T-helper 1 cell treated with Interleukin-12 subunit alpha and Interleukin-12 subunit beta and Interleukin-4 antibody, amounts not matched to agents 30 μg/mL and 1 μg/mL, for 36 hours (primary cell): ENCODE results near the gene CDX2.

Experiments used
- H3K27ac Mint-ChIP-seq: one replicate; pipeline ENCODE4 v1.8.0; 2021; ENCODE audit warnings: mild to moderate bottlenecking, mixed read lengths
- H3K27me3 Mint-ChIP-seq: one replicate; pipeline ENCODE4 v1.8.0; 2021; ENCODE audit warnings: low read depth, mixed read lengths
- H3K36me3 Mint-ChIP-seq: one replicate; pipeline ENCODE4 v1.8.0; 2021; ENCODE audit warnings: low read depth, mixed read lengths
- H3K4me1 Mint-ChIP-seq: one replicate; pipeline ENCODE4 v1.8.0; 2021; ENCODE audit warnings: low read depth, mixed read lengths
- H3K4me3 Mint-ChIP-seq: one replicate; pipeline ENCODE4 v1.8.0; 2021; ENCODE audit warnings: mild to moderate bottlenecking, moderate library complexity, mixed read lengths
- H3K9me3 Mint-ChIP-seq: one replicate; pipeline ENCODE4 v1.8.0; 2021; ENCODE audit warnings: mixed read lengths

Gene CDX2

DNA sequence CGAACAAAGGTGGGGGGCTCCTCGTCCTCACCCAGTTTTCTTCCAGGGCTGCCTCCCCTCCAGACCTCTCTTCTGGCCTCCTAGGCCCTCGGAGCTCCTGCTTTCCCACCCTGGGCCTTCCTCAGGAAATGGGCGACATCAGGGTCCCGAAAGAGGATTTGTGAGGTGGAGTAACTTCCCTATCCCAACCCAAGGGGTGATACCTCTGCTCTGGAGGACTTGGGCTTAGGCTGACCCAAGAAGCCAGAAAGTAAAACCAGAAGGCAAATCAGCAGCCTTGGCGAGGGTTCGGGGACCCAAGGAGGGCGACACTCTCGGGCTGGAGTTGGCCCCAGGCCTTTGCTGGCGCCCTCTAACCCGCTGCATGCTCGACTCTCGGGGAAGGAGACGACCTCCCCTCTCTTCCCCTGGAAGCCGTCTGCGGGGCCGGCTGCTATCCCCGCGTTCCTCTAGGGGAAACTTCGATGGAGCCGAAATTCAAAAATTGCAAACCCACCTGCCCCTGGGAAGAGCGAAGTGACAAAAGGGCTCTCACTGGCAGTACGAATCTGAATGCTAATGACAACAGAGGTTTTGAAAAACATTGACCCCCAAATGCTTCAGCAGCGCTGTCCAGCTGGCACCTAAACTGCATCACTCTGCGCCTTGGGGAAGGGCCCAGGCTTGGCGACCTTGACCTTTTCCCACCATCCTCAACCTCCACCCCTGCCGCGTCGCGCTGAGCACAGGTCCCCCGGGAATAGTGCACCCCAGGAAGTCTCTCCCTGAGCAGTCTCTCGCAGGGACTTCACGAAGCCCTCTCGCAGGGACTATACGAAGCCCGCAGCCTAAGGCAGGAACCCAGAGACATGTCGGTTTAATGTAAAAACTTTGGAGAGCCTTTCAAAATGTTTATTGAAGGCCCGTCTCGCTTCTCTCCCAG, 46.9 kb downstream of the CDX2 start:
- peaks cover 88% of the 10 kb centered on the region for H3K27me3 Mint-ChIP-seq
- no peak overlapping the region for H3K4me3 Mint-ChIP-seq
- no peak overlapping the region for H3K27ac Mint-ChIP-seq
- H3K36me3 Mint-ChIP-seq: peaks cover under 1% of the 10 kb centered on the region
- H3K9me3 Mint-ChIP-seq: no peaks in the 10 kb centered on the region
- H3K4me1 Mint-ChIP-seq: peaks cover 8% of the 10 kb centered on the region

DNA sequence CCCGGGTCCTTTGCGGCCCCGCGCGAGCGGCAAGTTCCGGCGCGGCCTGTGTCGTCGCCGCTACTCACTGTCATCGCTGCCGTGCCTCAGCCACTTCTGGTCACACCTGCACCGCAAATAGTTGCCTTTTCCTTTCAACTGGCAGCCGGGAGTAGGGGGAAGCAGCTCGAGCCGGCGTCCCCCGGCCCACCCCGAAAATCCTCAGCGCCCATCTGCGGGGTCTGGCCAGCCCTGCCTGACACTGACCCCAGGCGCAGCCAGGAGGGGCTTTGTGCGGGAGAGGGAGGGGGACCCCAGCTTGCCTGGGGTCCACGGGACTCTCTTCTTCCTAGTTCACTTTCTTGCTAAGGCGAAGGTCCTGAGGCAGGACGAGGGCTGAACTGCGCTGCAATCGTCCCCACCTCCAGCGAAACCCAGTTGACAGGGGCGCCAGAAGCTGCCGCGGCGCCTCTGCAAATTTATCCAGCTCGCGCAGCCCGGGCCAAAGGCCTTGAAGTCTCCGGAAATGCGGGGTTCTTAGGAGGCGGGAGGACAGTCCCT, 47.6 kb downstream of the CDX2 start:
- Mint-ChIP-seq H3K27ac (no peak overlapping the region), H3K9me3 (no peaks in the 10 kb centered on the region), H3K36me3 (peaks cover 1% of the 10 kb centered on the region), H3K27me3 (peaks cover 88% of the 10 kb centered on the region), H3K4me3 (no peak overlapping the region), H3K4me1 (peaks cover 10% of the 10 kb centered on the region)

GRCh38 chr13:27920677-27921420, 48.3 kb downstream of the CDX2 start:
- Mint-ChIP-seq H3K27ac (peak overlapping the region; percentile 77), H3K4me3 (peak overlapping the region; percentile 54), H3K9me3 (no peaks in the 10 kb centered on the region), H3K27me3 (peaks cover 86% of the 10 kb centered on the region), H3K4me1 (peaks cover 10% of the 10 kb centered on the region), H3K36me3 (peaks cover 1% of the 10 kb centered on the region)

DNA sequence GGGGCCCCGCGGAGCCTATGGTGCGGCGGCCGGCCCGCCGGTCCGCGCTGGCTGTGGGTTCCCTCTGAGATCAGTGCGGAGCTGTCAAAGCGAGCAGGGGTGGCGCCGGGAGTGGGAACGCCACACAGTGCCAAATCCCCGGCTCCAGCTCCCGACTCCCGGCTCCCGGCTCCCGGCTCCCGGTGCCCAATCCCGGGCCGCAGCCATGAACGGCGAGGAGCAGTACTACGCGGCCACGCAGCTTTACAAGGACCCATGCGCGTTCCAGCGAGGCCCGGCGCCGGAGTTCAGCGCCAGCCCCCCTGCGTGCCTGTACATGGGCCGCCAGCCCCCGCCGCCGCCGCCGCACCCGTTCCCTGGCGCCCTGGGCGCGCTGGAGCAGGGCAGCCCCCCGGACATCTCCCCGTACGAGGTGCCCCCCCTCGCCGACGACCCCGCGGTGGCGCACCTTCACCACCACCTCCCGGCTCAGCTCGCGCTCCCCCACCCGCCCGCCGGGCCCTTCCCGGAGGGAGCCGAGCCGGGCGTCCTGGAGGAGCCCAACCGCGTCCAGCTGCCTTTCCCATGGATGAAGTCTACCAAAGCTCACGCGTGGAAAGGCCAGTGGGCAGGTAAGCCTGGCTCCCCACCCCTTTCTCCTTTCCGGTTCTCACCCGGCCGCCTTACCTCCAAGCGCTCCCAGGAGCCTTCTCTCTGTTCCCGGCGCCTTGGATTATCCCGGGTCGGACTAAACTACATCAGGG, 49.0 kb downstream of the CDX2 start, which contains the start of gene PDX1:
TSS of gene PDX1 (plus strand) at position 67 of the 743 bp plus-strand sequence. CDS start at position 206, 139 bp downstream.
- H3K27me3 Mint-ChIP-seq: peaks cover 86% of the 10 kb centered on the region
- no peaks in the 10 kb centered on the region for H3K9me3 Mint-ChIP-seq
- peak within 1 kb of the TSS; percentile 77 for H3K27ac Mint-ChIP-seq
- H3K4me1 Mint-ChIP-seq: peaks cover 10% of the 10 kb centered on the region
- peaks cover 1% of the 10 kb centered on the region for H3K36me3 Mint-ChIP-seq
- H3K4me3 Mint-ChIP-seq: peak within 1 kb of the TSS; percentile 54

GRCh38 chr13:27919659-27919933, 49.5 kb downstream of the CDX2 start:
- no peak overlapping the region for H3K27ac Mint-ChIP-seq
- H3K9me3 Mint-ChIP-seq: no peaks in the 10 kb centered on the region
- no peak overlapping the region for H3K4me3 Mint-ChIP-seq
- H3K27me3 Mint-ChIP-seq: peaks cover 81% of the 10 kb centered on the region
- H3K36me3 Mint-ChIP-seq: peaks cover 1% of the 10 kb centered on the region
- H3K4me1 Mint-ChIP-seq: peaks cover 10% of the 10 kb centered on the region

GRCh38 chr13:27918918-27919658, 50.0 kb downstream of the CDX2 start:
- Mint-ChIP-seq H3K9me3 (no peaks in the 10 kb centered on the region), H3K4me1 (peaks cover 9% of the 10 kb centered on the region), H3K27me3 (peaks cover 83% of the 10 kb centered on the region), H3K36me3 (peaks cover 1% of the 10 kb centered on the region), H3K4me3 (no peak overlapping the region), H3K27ac (peak overlapping the region; percentile 41)

- H3K9me3 Mint-ChIP-seq: no peaks in the 10 kb centered on the region
- peaks cover 1% of the 10 kb centered on the region for H3K36me3 Mint-ChIP-seq
- H3K4me1 Mint-ChIP-seq: peaks cover 9% of the 10 kb centered on the region
- H3K27me3 Mint-ChIP-seq: peaks cover 81% of the 10 kb centered on the region
- H3K4me3 Mint-ChIP-seq: no peak overlapping the region
- H3K27ac Mint-ChIP-seq: peak overlapping the region; percentile 31
Measured at GRCh38 chr13:27918041-27918917, 50.8 kb downstream of the CDX2 start.

DNA sequence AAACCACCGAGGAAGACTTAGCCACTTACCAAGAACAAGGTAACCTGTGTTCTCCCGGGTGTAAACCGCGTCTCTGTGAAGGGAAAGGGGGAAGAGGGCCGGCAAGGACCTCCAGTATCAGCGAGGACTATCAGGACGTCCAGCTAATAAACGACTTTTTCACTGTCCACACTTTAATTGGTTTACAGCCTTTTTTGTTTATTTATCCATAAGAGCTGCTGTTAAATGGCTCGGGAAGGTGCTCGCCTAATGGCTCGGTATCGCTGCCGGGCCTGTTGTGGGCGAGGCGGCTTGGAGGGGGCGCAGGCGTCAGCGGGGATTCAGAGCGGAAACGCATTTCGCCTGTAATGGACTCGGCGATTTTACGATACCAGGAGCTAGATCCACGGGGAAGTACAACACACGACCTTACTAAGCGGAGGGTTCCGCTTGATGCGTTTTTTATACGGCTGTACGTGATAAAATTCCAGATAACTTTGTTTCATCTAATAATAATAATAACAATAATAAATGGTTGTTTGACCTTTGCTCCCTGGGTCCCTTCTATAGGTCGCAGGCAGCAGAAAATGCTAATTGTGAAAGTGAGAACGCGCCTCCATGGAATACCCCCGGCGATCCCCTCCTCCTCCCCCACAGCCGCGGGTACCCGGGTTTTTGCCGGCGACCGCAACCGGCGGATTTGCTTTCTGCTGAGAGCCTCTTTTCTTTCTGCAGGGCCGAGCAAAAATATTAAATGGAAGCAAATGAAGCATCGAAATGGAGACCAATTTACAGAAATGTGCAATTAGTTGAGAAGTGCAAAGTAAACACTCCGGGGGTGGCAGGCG, 51.8 kb downstream of the CDX2 start:
- peaks cover 1% of the 10 kb centered on the region for H3K36me3 Mint-ChIP-seq
- H3K27me3 Mint-ChIP-seq: peaks cover 72% of the 10 kb centered on the region
- H3K9me3 Mint-ChIP-seq: no peaks in the 10 kb centered on the region
- H3K4me3 Mint-ChIP-seq: peak overlapping the region; percentile 21
- H3K4me1 Mint-ChIP-seq: peaks cover 9% of the 10 kb centered on the region
- peak overlapping the region; percentile 71 for H3K27ac Mint-ChIP-seq

DNA sequence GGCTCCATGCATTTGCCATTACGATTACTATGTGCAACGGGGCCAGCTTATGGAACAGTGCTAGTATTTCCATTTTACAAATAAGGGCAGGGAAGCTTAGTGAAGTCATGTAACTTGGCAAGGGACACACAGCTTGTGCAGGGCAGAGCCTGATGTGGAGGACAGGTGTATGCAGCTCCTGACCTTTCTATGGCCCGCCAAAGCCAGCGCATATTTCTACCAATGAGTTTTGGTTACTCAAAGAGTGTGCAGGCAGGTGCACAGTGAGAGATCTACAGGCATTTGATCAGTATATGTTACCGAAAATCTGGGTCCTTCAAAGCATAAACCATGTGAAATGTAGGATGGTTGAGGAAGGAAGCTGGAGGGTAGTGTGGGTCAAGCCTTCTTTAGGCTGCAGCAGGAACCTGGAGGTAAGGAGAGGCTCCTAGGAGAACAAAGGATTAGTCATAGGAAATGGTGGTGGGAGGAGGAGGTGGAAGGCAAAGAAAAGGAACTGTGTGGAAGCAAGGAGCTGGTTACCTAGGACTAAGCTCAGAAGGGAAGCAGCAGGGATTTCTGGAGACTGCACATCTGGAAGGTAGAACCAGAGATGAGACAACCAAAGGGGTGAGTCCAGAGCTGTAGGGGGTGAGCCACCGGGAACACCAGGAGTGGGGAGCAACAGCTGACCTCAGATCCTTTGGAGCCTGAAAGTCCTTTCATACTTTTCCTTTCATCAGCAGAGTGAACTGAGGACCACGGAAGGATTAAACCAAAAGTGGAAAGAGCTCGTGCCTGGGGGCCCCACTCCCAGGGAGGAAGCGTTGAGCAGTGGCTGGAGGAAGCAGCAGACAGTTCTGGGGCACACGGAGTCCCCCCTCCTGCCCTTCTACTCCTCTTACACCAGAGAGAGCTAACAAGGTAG, 53.6 kb downstream of the CDX2 start:
- H3K36me3 Mint-ChIP-seq: peaks cover 1% of the 10 kb centered on the region
- peaks cover 63% of the 10 kb centered on the region for H3K27me3 Mint-ChIP-seq
- H3K9me3 Mint-ChIP-seq: no peaks in the 10 kb centered on the region
- H3K4me1 Mint-ChIP-seq: peaks cover 4% of the 10 kb centered on the region
- H3K27ac Mint-ChIP-seq: no peak overlapping the region
- H3K4me3 Mint-ChIP-seq: no peak overlapping the region

GRCh38 chr13:27913160-27913559, 56.0 kb downstream of the CDX2 start:
- H3K36me3 Mint-ChIP-seq: peaks cover 1% of the 10 kb centered on the region
- H3K27me3 Mint-ChIP-seq: peaks cover 63% of the 10 kb centered on the region
- H3K27ac Mint-ChIP-seq: no peak overlapping the region
- no peaks in the 10 kb centered on the region for H3K9me3 Mint-ChIP-seq
- peaks cover 2% of the 10 kb centered on the region for H3K4me1 Mint-ChIP-seq
- no peak overlapping the region for H3K4me3 Mint-ChIP-seq

GRCh38 chr13:27911521-27911920, 57.6 kb downstream of the CDX2 start:
- Mint-ChIP-seq H3K27me3 (peaks cover 47% of the 10 kb centered on the region), H3K4me1 (no peaks in the 10 kb centered on the region), H3K4me3 (no peak overlapping the region), H3K9me3 (no peaks in the 10 kb centered on the region), H3K27ac (no peak overlapping the region), H3K36me3 (no peaks in the 10 kb centered on the region)
